WI38 (cell line): ENCODE data around the gene PXDC1.
"Not testable (repeated sequence)": the region's sequence is repeated elsewhere in the genome, so short reads cannot be mapped to it uniquely, and the experiment has no call there.

ENCODE experiments used
- H3K4me3 ChIP-seq: 2 replicates; pipeline ENCODE4 v1.5.1; 2011; ENCODE audit warnings: low read depth, mild to moderate bottlenecking, control low read depth, low read length
- TF ChIP-seq, protein P1 (sequence below): IDR thresholded peaks from 2 replicates; pipeline ENCODE4 v1.5.1; 2012; ENCODE audit warnings: low read depth, mild to moderate bottlenecking, control low read depth, low read length

PXDC1 gene

DNA sequence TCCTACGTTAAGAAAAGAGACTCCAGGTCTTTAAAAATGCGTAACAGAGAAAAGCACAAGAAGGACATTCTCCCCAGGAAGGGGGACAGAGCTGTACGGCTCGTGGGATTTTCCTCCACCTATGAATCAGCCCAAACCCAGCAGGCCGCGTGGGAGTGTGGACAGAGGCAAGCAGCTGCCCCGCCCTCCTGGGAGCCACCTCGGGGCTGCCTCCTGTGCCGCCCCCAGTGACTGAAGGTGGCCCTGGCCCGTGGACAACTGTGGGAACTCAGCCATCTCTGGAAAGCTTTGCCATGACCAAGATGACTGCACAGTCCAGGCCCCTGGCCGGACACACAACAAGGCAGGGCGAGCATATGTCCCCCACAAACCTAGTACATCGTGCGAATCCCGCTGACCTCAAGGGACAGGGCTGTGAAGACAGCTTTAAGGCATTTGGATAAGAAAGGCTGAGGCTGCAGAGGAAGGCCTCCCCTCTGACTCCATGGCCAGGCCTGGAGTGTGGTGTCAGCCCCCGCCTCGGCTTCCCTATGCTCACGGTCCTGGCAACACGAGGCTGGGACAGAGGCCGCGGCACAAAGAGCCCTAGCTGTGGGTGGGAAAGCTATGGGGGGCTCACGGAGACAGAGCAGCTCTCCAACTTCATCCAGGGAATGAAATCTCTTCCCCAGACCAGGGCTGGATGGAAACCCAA is 26.9 kb downstream of the PXDC1 start:
- H3K4me3 ChIP-seq: no peak overlapping the region
- TF ChIP-seq, protein P1, sequence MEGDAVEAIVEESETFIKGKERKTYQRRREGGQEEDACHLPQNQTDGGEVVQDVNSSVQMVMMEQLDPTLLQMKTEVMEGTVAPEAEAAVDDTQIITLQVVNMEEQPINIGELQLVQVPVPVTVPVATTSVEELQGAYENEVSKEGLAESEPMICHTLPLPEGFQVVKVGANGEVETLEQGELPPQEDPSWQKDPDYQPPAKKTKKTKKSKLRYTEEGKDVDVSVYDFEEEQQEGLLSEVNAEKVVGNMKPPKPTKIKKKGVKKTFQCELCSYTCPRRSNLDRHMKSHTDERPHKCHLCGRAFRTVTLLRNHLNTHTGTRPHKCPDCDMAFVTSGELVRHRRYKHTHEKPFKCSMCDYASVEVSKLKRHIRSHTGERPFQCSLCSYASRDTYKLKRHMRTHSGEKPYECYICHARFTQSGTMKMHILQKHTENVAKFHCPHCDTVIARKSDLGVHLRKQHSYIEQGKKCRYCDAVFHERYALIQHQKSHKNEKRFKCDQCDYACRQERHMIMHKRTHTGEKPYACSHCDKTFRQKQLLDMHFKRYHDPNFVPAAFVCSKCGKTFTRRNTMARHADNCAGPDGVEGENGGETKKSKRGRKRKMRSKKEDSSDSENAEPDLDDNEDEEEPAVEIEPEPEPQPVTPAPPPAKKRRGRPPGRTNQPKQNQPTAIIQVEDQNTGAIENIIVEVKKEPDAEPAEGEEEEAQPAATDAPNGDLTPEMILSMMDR: no peak

DNA sequence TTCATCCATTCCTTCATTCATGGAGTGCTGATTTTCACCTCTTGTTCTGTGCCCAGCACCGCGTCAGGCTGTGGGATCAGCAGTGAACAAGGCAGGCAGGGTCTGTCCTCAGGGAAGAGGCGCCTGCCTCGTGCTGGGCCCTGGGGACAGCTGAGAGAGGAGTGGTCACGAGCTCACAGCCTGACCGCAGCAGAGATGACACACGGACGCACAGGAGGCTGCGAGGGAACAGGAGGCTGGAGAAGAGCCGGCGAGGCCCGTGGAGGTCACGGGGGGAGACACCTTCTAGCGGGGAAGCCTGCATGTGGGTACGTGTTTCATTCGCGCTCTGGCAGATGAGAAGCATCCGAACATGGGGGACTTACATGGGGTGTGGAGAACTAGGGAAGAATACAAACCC is 27.5 kb downstream of the PXDC1 start:
- H3K4me3 ChIP-seq: no peak overlapping the region
- TF ChIP-seq, protein P1: no peak

DNA sequence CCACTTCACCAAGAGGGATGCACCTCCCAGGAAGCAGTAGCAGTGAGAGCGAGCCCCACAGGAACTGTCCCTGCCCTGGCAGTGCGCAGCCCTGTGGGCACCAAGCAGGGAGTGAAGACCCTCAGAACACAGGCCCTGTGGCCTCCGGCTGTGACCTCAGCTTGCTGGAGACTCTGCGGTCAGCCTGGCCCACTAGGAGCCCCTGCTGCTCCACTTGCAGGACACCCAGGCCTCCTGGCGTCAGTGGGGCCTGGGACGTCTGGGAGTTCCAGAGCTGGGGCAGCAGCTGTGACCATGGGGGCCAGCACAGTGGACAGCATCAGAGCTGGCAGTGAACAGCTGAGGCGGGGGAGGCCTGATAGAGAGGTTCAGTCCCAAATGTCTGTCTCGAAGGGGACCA is 28.3 kb downstream of the PXDC1 start:
- TF ChIP-seq, protein P1: no peak
- no peak overlapping the region for H3K4me3 ChIP-seq

DNA sequence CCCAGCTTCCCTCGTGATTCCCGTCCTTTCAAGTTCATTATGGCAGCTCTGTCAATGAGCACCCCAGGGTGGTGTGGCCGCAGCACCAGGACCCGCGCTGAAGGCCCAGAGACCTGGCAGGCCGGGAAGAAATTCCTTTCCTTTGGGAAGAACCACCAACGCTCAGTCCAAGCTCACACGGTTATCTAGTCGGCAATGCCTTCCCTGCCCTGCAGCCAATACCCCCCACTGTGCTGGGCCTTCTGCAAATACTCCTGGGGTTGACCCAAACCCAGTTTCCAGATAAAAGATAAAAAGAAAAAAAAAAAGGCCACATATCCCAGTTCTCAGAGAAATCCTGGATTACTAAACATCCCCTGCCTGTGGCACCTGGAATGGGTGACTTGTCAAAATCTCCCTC is 28.7 kb downstream of the PXDC1 start:
- TF ChIP-seq, protein P1: no peak
- no peak overlapping the region for H3K4me3 ChIP-seq

DNA sequence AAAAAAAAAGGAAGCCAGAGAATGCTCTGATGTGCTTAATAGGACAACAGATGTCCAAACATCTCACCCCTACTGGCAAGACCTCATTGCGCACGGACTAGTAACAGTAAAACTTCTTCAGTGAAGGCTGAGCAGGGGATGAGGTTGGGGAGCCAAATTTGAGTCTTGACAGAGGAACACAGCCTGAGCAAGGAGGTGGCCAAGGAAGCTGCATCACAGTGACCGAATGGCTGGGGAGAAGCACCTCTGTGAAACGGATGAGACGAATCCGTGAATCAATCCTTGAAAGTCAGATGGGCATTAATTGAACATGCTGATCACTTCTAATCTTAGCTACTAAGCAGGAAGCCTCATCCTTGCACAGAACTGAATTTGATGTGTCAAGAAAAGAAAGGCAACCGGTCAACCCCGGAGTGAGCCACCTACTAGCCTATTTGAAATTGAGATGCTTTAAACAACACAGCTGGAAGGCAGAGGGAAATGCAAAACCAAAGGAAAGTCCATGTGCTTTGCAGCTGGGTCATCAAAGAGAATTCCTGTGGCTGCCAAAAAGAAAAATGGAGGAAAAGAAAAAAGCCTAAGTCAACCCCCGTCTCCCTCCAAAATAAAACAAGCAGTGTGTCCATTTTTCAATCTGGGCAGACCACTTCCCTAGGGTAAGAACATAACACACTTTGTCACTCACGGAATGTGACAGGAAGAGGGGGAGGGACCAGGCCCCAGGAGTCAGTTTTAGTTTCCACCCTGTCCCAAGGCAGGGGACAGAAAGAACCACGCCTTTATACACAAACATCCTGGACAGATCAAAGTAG is 29.5 kb downstream of the PXDC1 start:
- TF ChIP-seq, protein P1: no peak
- no peak overlapping the region for H3K4me3 ChIP-seq

DNA sequence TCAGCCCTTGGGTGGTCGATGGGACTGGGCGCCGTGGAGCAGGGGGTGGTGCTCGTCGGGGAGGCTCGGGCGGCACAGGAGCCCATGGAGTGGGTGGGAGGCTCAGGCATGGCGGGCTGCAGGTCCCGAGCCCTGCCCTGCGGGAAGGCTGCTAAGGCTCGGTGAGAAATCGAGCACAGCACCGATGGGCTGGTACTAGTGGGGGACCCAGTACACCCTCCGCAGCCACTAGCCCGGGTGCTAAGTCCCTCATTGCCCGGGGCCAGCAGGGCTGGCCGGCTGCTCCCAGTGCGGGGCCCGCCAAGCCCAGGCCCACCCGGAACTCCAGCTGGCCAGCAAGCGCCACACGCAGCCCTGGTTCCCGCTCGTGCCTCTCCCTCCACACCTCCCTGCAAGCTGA is 30.7 kb downstream of the PXDC1 start:
- H3K4me3 ChIP-seq: not testable (repeated sequence)

DNA sequence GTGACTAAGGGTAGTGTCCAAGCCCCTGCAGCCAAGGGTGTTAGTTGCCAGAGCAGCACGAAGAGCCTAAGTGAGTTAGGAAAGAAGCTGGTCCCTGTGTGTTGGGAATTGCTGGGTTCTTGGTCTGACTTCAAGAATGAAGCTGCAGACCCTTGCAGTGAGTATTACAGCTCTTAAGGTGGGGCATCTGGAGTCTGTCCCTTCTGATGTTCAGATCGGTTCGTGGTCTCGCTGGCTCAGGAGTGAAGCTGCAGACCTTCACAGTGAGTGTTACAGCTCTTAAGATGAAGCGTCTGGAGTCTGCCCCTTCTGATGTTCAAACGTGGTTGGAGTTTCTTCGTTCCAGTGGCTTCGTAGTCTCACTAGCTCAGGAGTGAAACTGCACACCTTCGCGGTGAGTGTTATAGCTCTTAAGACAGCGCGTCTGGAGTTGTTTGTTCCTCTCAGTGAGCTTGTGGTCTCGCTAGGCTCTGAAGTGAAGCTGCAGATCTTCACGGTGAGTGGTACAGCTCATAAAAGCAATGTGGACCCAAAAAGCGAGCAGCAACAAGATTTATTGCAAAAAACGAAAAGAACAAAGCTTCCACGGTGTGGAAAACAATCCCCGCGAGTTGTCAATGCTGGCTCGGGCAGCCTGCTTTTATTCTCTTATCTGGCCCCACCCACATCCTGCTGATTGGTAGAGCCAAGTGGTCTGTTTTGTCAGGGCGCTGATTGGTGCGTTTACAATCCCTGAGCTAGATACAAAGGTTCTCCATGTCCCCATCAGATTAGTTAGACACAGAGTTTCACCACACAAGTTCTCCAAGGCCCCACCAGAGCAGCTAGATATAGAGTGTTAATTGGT is 31.8 kb downstream of the PXDC1 start:
- TF ChIP-seq, protein P1: no peak
- H3K4me3 ChIP-seq: no peak overlapping the region
